Karpas-422 (cell line): ENCODE results near the gene LLCFC1. TPM values are rescaled to one million over a fixed set of nuclear protein-coding genes. Genes with fewer than 3 reads are reported as not detected.

Source experiments
- DNase-seq: peaks from one replicate; pipeline ENCODE4 v3.0.0-alpha.2; 2015
- H2AFZ ChIP-seq: fragments of 200-600 bp; sonication (generic); 2 replicates; pipeline ENCODE4 v1.6.1; 2014; ENCODE audit warnings: antibody characterized with exemption, low read length, mixed read lengths
- H3K27ac ChIP-seq: fragments of 200-600 bp; sonication (generic); 2 replicates; pipeline ENCODE4 v1.5.1; 2014; ENCODE audit warnings: mild to moderate bottlenecking, low read length, moderate library complexity
- H3K27me3 ChIP-seq: fragments of 200-600 bp; sonication (generic); 2 replicates; pipeline ENCODE4 v1.6.1; 2014; ENCODE audit warnings: low read length, mixed read lengths
- H3K36me3 ChIP-seq: fragments of 200-600 bp; sonication (generic); 2 replicates; pipeline ENCODE4 v1.6.1; 2014; ENCODE audit warnings: low read length, mixed read lengths; ENCODE audit not compliant: insufficient read depth
- H3K4me1 ChIP-seq: fragments of 200-600 bp; sonication (generic); 2 replicates; pipeline ENCODE4 v1.6.1; 2014; ENCODE audit warnings: mild to moderate bottlenecking, low read length, mixed read lengths
- H3K4me2 ChIP-seq: fragments of 200-600 bp; sonication (generic); 2 replicates; pipeline ENCODE4 v1.6.1; 2014; ENCODE audit warnings: low read length, low read depth, mild to moderate bottlenecking; ENCODE audit not compliant: poor library complexity, severe bottlenecking
- H3K4me3 ChIP-seq: fragments of 200-600 bp; sonication (generic); 2 replicates; pipeline ENCODE4 v1.5.1; 2014; ENCODE audit warnings: mild to moderate bottlenecking, antibody characterized with exemption, low read length, mixed read lengths
- H3K79me2 ChIP-seq: fragments of 200-600 bp; sonication (generic); 2 replicates; pipeline ENCODE4 v1.6.1; 2014; ENCODE audit warnings: mild to moderate bottlenecking, low read length, mixed read lengths
- H3K9ac ChIP-seq: fragments of 200-600 bp; sonication (generic); 2 replicates; pipeline ENCODE4 v1.6.0; 2014; ENCODE audit warnings: low read length
- H3K9me2 ChIP-seq: fragments of 200-600 bp; sonication (generic), shearing (Covaris generic); replicated peaks from 2 replicates; pipeline ENCODE4 v1.6.0; 2014; ENCODE audit warnings: mild to moderate bottlenecking, low read length, moderate library complexity; ENCODE audit not compliant: insufficient read depth
- H3K9me3 ChIP-seq: fragments of 300-700, 200-600 bp; sonication (generic); 2 replicates; pipeline ENCODE4 v1.6.1; 2014; ENCODE audit warnings: low read length, mixed read lengths
- H4K20me1 ChIP-seq: fragments of 200-600 bp; sonication (generic); 2 replicates; pipeline ENCODE4 v1.6.1; 2014; ENCODE audit warnings: mild to moderate bottlenecking, antibody characterized with exemption, low read length, low read depth; ENCODE audit not compliant: insufficient read depth
- total RNA-seq: library from RNA; depleted of rRNA; stranded (reverse); fragments of >200 nt; shearing (Covaris generic); gene quantifications from 2 replicates; pipeline ENCODE4 v1.2.3, GENCODE V29; 2014; ENCODE audit warnings: low replicate concordance

The LLCFC1 gene
- total RNA-seq, 1 experiment from 2014 or later = not detected

- H3K4me1 ChIP-seq = no peaks in the 10 kb centered on the region
- no peak overlapping the region for H2AFZ ChIP-seq
- no peaks in the 10 kb centered on the region for H4K20me1 ChIP-seq
- 0 out of 2 replicates have a peak, but pooled peaks cover 2% of the 10 kb centered on the region for H3K27me3 ChIP-seq
- no peaks in the 10 kb centered on the region for H3K36me3 ChIP-seq
- H3K4me3 ChIP-seq = no peak overlapping the region
- H3K9me2 ChIP-seq = no peaks in the 10 kb centered on the region
- no peak overlapping the region for H3K9ac ChIP-seq
- H3K9me3 ChIP-seq = peaks cover 8% of the 10 kb centered on the region
- no peaks in the 10 kb centered on the region for H3K79me2 ChIP-seq
- no peak overlapping the region for H3K27ac ChIP-seq
- H3K4me2 ChIP-seq = no peak overlapping the region
- DNase-seq = no peak
These were observed 17.8 kb downstream of the LLCFC1 start for GRCh38 chr7:142956951-142957623.

GRCh38 chr7:142957723-142958122, 18.4 kb downstream of the LLCFC1 start:
- Histone ChIP-seq H3K9me3 (peaks cover 8% of the 10 kb centered on the region), H3K4me1 (no peaks in the 10 kb centered on the region), H3K9me2 (no peaks in the 10 kb centered on the region), H3K27ac (no peak overlapping the region), H3K27me3 (0 out of 2 replicates have a peak, but pooled peaks cover 2% of the 10 kb centered on the region), H3K36me3 (no peaks in the 10 kb centered on the region), H3K4me3 (no peak overlapping the region), H3K79me2 (no peaks in the 10 kb centered on the region), H2AFZ (no peak overlapping the region), H4K20me1 (no peaks in the 10 kb centered on the region), H3K4me2 (no peak overlapping the region), H3K9ac (no peak overlapping the region)
- DNase-seq = no peak

- no peak overlapping the region for H3K4me3 ChIP-seq
- no peak for DNase-seq
- no peaks in the 10 kb centered on the region for H3K79me2 ChIP-seq
- H3K36me3 ChIP-seq = no peaks in the 10 kb centered on the region
- no peak overlapping the region for H2AFZ ChIP-seq
- no peak overlapping the region for H3K27ac ChIP-seq
- H3K9me2 ChIP-seq = no peaks in the 10 kb centered on the region
- H3K27me3 ChIP-seq = 0 out of 2 replicates have a peak, but pooled peaks cover 2% of the 10 kb centered on the region
- H3K9me3 ChIP-seq = peaks cover 8% of the 10 kb centered on the region
- H3K4me1 ChIP-seq = no peaks in the 10 kb centered on the region
- H4K20me1 ChIP-seq = no peaks in the 10 kb centered on the region
- no peak overlapping the region for H3K4me2 ChIP-seq
- no peak overlapping the region for H3K9ac ChIP-seq
These were observed 19.9 kb downstream of the LLCFC1 start for GRCh38 chr7:142959202-142959601.

GRCh38 chr7:142960955-142961512, 21.8 kb downstream of the LLCFC1 start:
- Histone ChIP-seq H3K27ac (no peak overlapping the region), H3K79me2 (no peaks in the 10 kb centered on the region), H3K9me3 (peaks cover 2% of the 10 kb centered on the region; the same call in 1 of the 2 replicates), H3K9ac (no peak overlapping the region), H3K36me3 (no peaks in the 10 kb centered on the region), H3K27me3 (no peaks in the 10 kb centered on the region), H3K9me2 (no peaks in the 10 kb centered on the region), H3K4me1 (no peaks in the 10 kb centered on the region), H2AFZ (no peak overlapping the region), H3K4me2 (no peak overlapping the region), H4K20me1 (no peaks in the 10 kb centered on the region), H3K4me3 (no peak overlapping the region)
- peak; percentile 64 for DNase-seq

GRCh38 chr7:142961595-142961972, 22.3 kb downstream of the LLCFC1 start:
- DNase-seq = no peak
- Histone ChIP-seq H3K4me3 (no peak overlapping the region), H3K9ac (no peak overlapping the region), H3K4me1 (no peaks in the 10 kb centered on the region), H3K4me2 (no peak overlapping the region), H2AFZ (no peak overlapping the region), H3K9me3 (no peaks in the 10 kb centered on the region), H3K9me2 (no peaks in the 10 kb centered on the region), H3K36me3 (no peaks in the 10 kb centered on the region), H3K79me2 (no peaks in the 10 kb centered on the region), H3K27me3 (no peaks in the 10 kb centered on the region), H4K20me1 (no peaks in the 10 kb centered on the region), H3K27ac (no peak overlapping the region)

GRCh38 chr7:142961973-142962926, 23.0 kb downstream of the LLCFC1 start, which contains the start of gene KEL:
Gene KEL, minus strand, starts transcription at chr7:142962363. Its CDS starts 157 bp downstream, at chr7:142962206.
- no peak within 1 kb of the TSS for H3K9ac ChIP-seq
- no peaks in the 10 kb centered on the region for H3K36me3 ChIP-seq
- H2AFZ ChIP-seq = no peak within 1 kb of the TSS
- H3K79me2 ChIP-seq = no peaks in the 10 kb centered on the region
- H3K27ac ChIP-seq = no peak within 1 kb of the TSS
- DNase-seq = no peak
- H3K4me1 ChIP-seq = no peaks in the 10 kb centered on the region
- no peaks in the 10 kb centered on the region for H4K20me1 ChIP-seq
- no peak within 1 kb of the TSS for H3K4me2 ChIP-seq
- no peaks in the 10 kb centered on the region for H3K27me3 ChIP-seq
- H3K9me2 ChIP-seq = no peaks in the 10 kb centered on the region
- H3K9me3 ChIP-seq = no peaks in the 10 kb centered on the region
- no peak within 1 kb of the TSS for H3K4me3 ChIP-seq

- H3K4me2 ChIP-seq = no peak overlapping the region
- no peak overlapping the region for H3K4me3 ChIP-seq
- H3K9ac ChIP-seq = no peak overlapping the region
- no peaks in the 10 kb centered on the region for H3K79me2 ChIP-seq
- no peaks in the 10 kb centered on the region for H3K9me2 ChIP-seq
- H3K9me3 ChIP-seq = no peaks in the 10 kb centered on the region
- H3K27ac ChIP-seq = no peak overlapping the region
- no peaks in the 10 kb centered on the region for H3K4me1 ChIP-seq
- H4K20me1 ChIP-seq = no peaks in the 10 kb centered on the region
- no peak overlapping the region for H2AFZ ChIP-seq
- H3K36me3 ChIP-seq = no peaks in the 10 kb centered on the region
- H3K27me3 ChIP-seq = no peaks in the 10 kb centered on the region
- DNase-seq = no peak
These were observed 23.7 kb downstream of the LLCFC1 start for GRCh38 chr7:142962991-142963390.

GRCh38 chr7:142963993-142964392, 24.7 kb downstream of the LLCFC1 start:
- H3K4me1 ChIP-seq = no peaks in the 10 kb centered on the region
- no peak overlapping the region for H3K4me2 ChIP-seq
- H4K20me1 ChIP-seq = no peaks in the 10 kb centered on the region
- H3K79me2 ChIP-seq = no peaks in the 10 kb centered on the region
- H3K27me3 ChIP-seq = no peaks in the 10 kb centered on the region
- H2AFZ ChIP-seq = no peak overlapping the region
- no peak for DNase-seq
- no peak overlapping the region for H3K27ac ChIP-seq
- no peaks in the 10 kb centered on the region for H3K36me3 ChIP-seq
- no peaks in the 10 kb centered on the region for H3K9me3 ChIP-seq
- no peaks in the 10 kb centered on the region for H3K9me2 ChIP-seq
- H3K9ac ChIP-seq = no peak overlapping the region
- H3K4me3 ChIP-seq = no peak overlapping the region
